HCT116 (cell line): ENCODE measurements around the gene AQP12B. TPM values are rescaled to one million over a fixed set of nuclear protein-coding genes. Genes with fewer than 3 reads are reported as not detected.

Source experiments
- ATAC-seq: fragments of 200-7000 bp; cut with Tn5 transposase; 2 replicates; pipeline ENCODE4 v1.9.1; 2020; ENCODE audit warnings: mild to moderate bottlenecking, moderate library complexity
- BruUV-seq: library from RNA; stranded (reverse); fragments of 400-500 nt; replicated peaks from 2 replicates; lab custom pipeline; 2021; lab: Mats Ljungman, UMichigan
- CTCF ChIA-PET: fragments of 300-600 bp; sonication (Branson Sonifier 250); formaldehyde crosslinking; loops from one replicate; lab custom pipeline; 2021; ENCODE audit warnings: antibody characterized with exemption; lab: Charles Lee
- POLR2A ChIA-PET: fragments of 300-600, 350-600 bp; sonication (Branson Sonifier 250); formaldehyde crosslinking; loops from one replicate; lab custom pipeline; 2021; ENCODE audit warnings: antibody characterized with exemption; lab: Charles Lee
- RAD21 ChIA-PET, 2 experiments: fragments of 300-600 bp; sonication (Branson Sonifier 250); formaldehyde crosslinking; loops; one replicate each; lab custom pipeline; 2023; ENCODE audit warnings: low total read pairs in 2 of 2; ENCODE audit not compliant: uncharacterized antibody in 2 of 2, unreplicated experiment in 2 of 2, low non-redundant PET in 1 of 2; lab: Charles Lee
- DNase-seq: peaks from one replicate; pipeline ENCODE4 v3.0.0-alpha.2; 2010; ENCODE audit warnings: low read depth, low spot score
- H2AFZ ChIP-seq: fragments of 200-600 bp; shearing (Covaris generic), sonication (generic); 2 replicates; pipeline ENCODE4 v1.6.1; 2017; ENCODE audit warnings: low read depth, mixed run types, mixed read lengths, antibody characterized with exemption, low read length; ENCODE audit not compliant: poor library complexity, severe bottlenecking
- H3K27ac ChIP-seq: 2 replicates; pipeline ENCODE4 v1.5.1; 2012; ENCODE audit warnings: low read depth, low read length
- H3K27me3 ChIP-seq: fragments of 200-600 bp; sonication (generic); 2 replicates; pipeline ENCODE4 v1.6.1; 2016; ENCODE audit warnings: mixed run types, low read length, mixed read lengths; ENCODE audit not compliant: insufficient read depth
- H3K36me3 ChIP-seq, 2 experiments: fragments of 200-500 bp in 1 of 2; fragments of 200-600 bp in 1 of 2; sonication (Bioruptor generic) in 1 of 2; sonication (generic) in 1 of 2; 2 replicates each; pipeline versions ENCODE4 v1.5.1 to v1.6.1; 2014 to 2016; ENCODE audit warnings: low read length in 2 of 2, inconsistent platforms in 1 of 2, mixed read lengths in 1 of 2, mixed run types in 1 of 2; ENCODE audit not compliant: insufficient read depth in 2 of 2, control insufficient read depth in 1 of 2
- H3K4me1 ChIP-seq, 2 experiments: fragments of 200-600 bp in 1 of 2; sonication (generic) in 1 of 2; 2 replicates each; pipeline versions ENCODE4 v1.5.1 to v1.6.1; 2012 to 2017; ENCODE audit warnings: low read length in 2 of 2, inconsistent platforms in 1 of 2, mild to moderate bottlenecking in 1 of 2, mixed read lengths in 1 of 2, mixed run types in 1 of 2, moderate library complexity in 1 of 2; ENCODE audit not compliant: insufficient read depth in 2 of 2, control insufficient read depth in 1 of 2
- H3K4me2 ChIP-seq: fragments of 200-600 bp; sonication (generic); 2 replicates; pipeline ENCODE4 v1.6.1; 2017; ENCODE audit warnings: mixed run types, low read length, mixed read lengths
- H3K4me3 ChIP-seq, 2 experiments: fragments of 200-600 bp in 1 of 2; sonication (generic) in 1 of 2; replicated peaks in 1 of 2; 2 replicates each; pipeline ENCODE4 v1.5.1; 2011 to 2016; ENCODE audit warnings: low read length in 2 of 2, control low read depth in 1 of 2, low read depth in 1 of 2, mild to moderate bottlenecking in 1 of 2, mixed read lengths in 1 of 2, mixed run types in 1 of 2
- H3K79me2 ChIP-seq: fragments of 200-600 bp; sonication (generic); 2 replicates; pipeline ENCODE4 v1.6.1; 2017; ENCODE audit warnings: mild to moderate bottlenecking, mixed run types, low read length, moderate library complexity, mixed read lengths; ENCODE audit not compliant: insufficient read depth
- H3K9ac ChIP-seq: fragments of 200-600 bp; sonication (generic); 2 replicates; pipeline ENCODE4 v1.6.1; 2016; ENCODE audit warnings: low read length, mixed read lengths
- H3K9me2 ChIP-seq: fragments of 200-600 bp; sonication (generic), shearing (Covaris generic); 2 replicates; pipeline ENCODE4 v1.6.1; 2017; ENCODE audit warnings: mixed run types, mild to moderate bottlenecking, moderate library complexity; ENCODE audit not compliant: insufficient read depth
- H3K9me3 ChIP-seq, 2 experiments: fragments of 200-500 bp in 1 of 2; fragments of 200-600 bp in 1 of 2; sonication (Bioruptor generic) in 1 of 2; sonication (generic) in 1 of 2; 2 replicates each; pipeline ENCODE4 v1.6.1; 2014 to 2017; ENCODE audit warnings: low read length in 2 of 2, mixed read lengths in 2 of 2, inconsistent platforms in 1 of 2, low read depth in 1 of 2, mild to moderate bottlenecking in 1 of 2, mixed run types in 1 of 2, moderate library complexity in 1 of 2; ENCODE audit not compliant: control insufficient read depth in 1 of 2, insufficient read depth in 1 of 2
- H4K20me1 ChIP-seq: fragments of 200-600 bp; sonication (generic), shearing (Covaris generic); 2 replicates; pipeline ENCODE4 v1.6.1; 2017; ENCODE audit warnings: mixed run types, mild to moderate bottlenecking, moderate library complexity; ENCODE audit not compliant: insufficient read depth
- CTCF ChIP-seq, 3 experiments: fragments of 200-600 bp in 1 of 3; sonication (generic) in 1 of 3; IDR thresholded peaks in 2 of 3; conservative IDR thresholded peaks in 1 of 3; 2 replicates each; pipeline ENCODE4 v1.5.1; 2012 to 2017; ENCODE audit warnings: low read depth in 2 of 3, low read length in 2 of 3, antibody characterized with exemption in 1 of 3, borderline replicate concordance in 1 of 3, control low read depth in 1 of 3, mild to moderate bottlenecking in 1 of 3, mixed read lengths in 1 of 3, mixed run types in 1 of 3, moderate library complexity in 1 of 3; ENCODE audit not compliant: insufficient read depth in 1 of 3
- ELF1 ChIP-seq: IDR thresholded peaks from 2 replicates; pipeline ENCODE4 v1.6.1; 2012; ENCODE audit warnings: low read depth, borderline replicate concordance
- MAX ChIP-seq: IDR thresholded peaks from 2 replicates; pipeline ENCODE4 v1.6.1; 2012
- POLR2AphosphoS5 ChIP-seq: IDR thresholded peaks from 2 replicates; pipeline ENCODE4 v1.6.1; 2011; ENCODE audit warnings: mild to moderate bottlenecking, low read depth, low read length, moderate library complexity
- RAD21 ChIP-seq: IDR thresholded peaks from 2 replicates; pipeline ENCODE4 v1.6.1; 2012; ENCODE audit warnings: low read depth, mild to moderate bottlenecking
- SP1 ChIP-seq: IDR thresholded peaks from 2 replicates; pipeline ENCODE4 v1.6.1; 2012; ENCODE audit warnings: low read depth
- TCF7L2 ChIP-seq: IDR thresholded peaks from 2 replicates; pipeline ENCODE4 v1.7.0; 2011; ENCODE audit warnings: borderline replicate concordance, inconsistent platforms; ENCODE audit not compliant: insufficient read depth, insufficient read length; ENCODE audit errors: extremely low read depth
- YY1 ChIP-seq: IDR thresholded peaks from 2 replicates; pipeline ENCODE4 v1.6.1; 2011; ENCODE audit warnings: low read length, low read depth, moderate library complexity, mild to moderate bottlenecking; ENCODE audit not compliant: insufficient replicate concordance; ENCODE audit errors: extremely low read depth
- ZNF274 ChIP-seq: fragments of 200-500 bp; sonication (Bioruptor generic); IDR thresholded peaks from 2 replicates; pipeline ENCODE4 v1.6.1; 2014; ENCODE audit warnings: mild to moderate bottlenecking, low read depth, low read length, inconsistent platforms
- intact Hi-C: fragments of 100-400 bp; cut with micrococcal nuclease; formaldehyde crosslinking; loops from 2 replicates; pipeline ENCODE4 v1.10.0; 2022
- total RNA-seq: library from RNA; stranded (reverse); gene quantifications from one replicate; pipeline ENCODE4 v1.2.1, GENCODE V29; 2021; ENCODE audit not compliant: unreplicated experiment
- TF ChIP-seq, protein P1 (sequence below): IDR thresholded peaks from 2 replicates; pipeline ENCODE4 v1.6.1; 2011; ENCODE audit warnings: mild to moderate bottlenecking, low read length, moderate library complexity; ENCODE audit not compliant: insufficient replicate concordance; ENCODE audit errors: extremely low read depth

The AQP12B gene
- total RNA-seq, 1 experiment from 2014 or later, result not detected

DNA sequence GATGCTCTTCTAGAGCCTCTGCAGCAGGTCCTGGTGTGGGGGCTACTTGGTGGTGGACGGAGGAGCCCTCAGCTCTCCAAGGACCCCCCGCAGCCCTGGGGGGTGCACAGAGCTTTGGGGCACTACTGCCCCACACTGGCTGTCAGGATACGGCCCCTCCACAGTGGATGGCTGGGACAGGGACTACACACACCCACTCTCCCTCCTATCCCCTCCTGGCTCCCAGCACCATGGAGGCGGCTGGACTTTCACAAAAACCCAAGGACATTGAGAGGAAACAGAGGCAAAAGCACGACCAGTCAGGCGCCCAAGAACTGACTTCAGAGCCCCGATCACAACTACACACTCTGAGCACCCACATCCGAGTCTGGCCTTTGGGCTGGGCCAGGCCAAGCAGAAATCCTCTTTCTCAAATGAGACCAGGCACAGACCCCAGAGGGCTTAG lies 44.8 kb downstream of the AQP12B start:
- H3K9ac ChIP-seq, result no peak overlapping the region
- intact Hi-C loops, result loop anchor here (1.0 kb wide), 1 partner anchor 32 kb away; no protein-coding TSS in a partner anchor
- ATAC-seq, result no peak
- BruUV-seq, result no TSS peak
- TF ChIP-seq POLR2AphosphoS5, result no peak
- no peak for TF ChIP-seq RAD21
- TF ChIP-seq, protein P1, sequence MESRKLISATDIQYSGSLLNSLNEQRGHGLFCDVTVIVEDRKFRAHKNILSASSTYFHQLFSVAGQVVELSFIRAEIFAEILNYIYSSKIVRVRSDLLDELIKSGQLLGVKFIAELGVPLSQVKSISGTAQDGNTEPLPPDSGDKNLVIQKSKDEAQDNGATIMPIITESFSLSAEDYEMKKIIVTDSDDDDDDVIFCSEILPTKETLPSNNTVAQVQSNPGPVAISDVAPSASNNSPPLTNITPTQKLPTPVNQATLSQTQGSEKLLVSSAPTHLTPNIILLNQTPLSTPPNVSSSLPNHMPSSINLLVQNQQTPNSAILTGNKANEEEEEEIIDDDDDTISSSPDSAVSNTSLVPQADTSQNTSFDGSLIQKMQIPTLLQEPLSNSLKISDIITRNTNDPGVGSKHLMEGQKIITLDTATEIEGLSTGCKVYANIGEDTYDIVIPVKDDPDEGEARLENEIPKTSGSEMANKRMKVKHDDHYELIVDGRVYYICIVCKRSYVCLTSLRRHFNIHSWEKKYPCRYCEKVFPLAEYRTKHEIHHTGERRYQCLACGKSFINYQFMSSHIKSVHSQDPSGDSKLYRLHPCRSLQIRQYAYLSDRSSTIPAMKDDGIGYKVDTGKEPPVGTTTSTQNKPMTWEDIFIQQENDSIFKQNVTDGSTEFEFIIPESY, result no peak
- no peak for TF ChIP-seq YY1
- TF ChIP-seq ZNF274, result no peak
- TF ChIP-seq SP1, result no peak
- no peak for TF ChIP-seq MAX
- no peak for TF ChIP-seq TCF7L2
- no peak for TF ChIP-seq CTCF (IDR thresholded peaks at IDR 0.05 in 2 of 3, conservative IDR thresholded peaks at IDR 0.05 in 1 of 3; ENCODE audit: borderline replicate concordance in 1 of 3, insufficient read depth in 1 of 3, low read depth in 2 of 3, low read length in 2 of 3)
- TF ChIP-seq ELF1, result no peak
- no peaks in the 10 kb centered on the region for H3K79me2 ChIP-seq
- ChIA-PET CTCF (no interaction called here), POLR2A (no interaction called here), RAD21 (no interaction called here)
- no peaks in the 10 kb centered on the region for H3K36me3 ChIP-seq
- no peaks in the 10 kb centered on the region for H3K9me2 ChIP-seq
- H3K4me3 ChIP-seq, result no peak overlapping the region
- H3K4me2 ChIP-seq, result no peak overlapping the region
- peaks cover 5 to 6% of the 10 kb centered on the region in 2 experiments; a peak in 2 of 4 replicates for H3K9me3 ChIP-seq
- no peak overlapping the region for H2AFZ ChIP-seq
- no peak overlapping the region for H3K27ac ChIP-seq
- no peak for DNase-seq
- H3K27me3 ChIP-seq, result peaks cover 10% of the 10 kb centered on the region; the same call in 1 of the 2 replicates
- H4K20me1 ChIP-seq, result no peaks in the 10 kb centered on the region
- no peaks in the 10 kb centered on the region for H3K4me1 ChIP-seq
